Measurements from ENCODE around the gene NPRL2. TPM values are rescaled to one million over a fixed set of nuclear protein-coding genes. Genes with fewer than 3 reads are reported as not detected.

The NPRL2 gene
- total and polyA plus RNA-seq, 2 of the 8 experiments (the other 6 are each of a cell fraction or from before 2014, with no cell fraction given) = 28.4 to 51.4 TPM

DNA sequence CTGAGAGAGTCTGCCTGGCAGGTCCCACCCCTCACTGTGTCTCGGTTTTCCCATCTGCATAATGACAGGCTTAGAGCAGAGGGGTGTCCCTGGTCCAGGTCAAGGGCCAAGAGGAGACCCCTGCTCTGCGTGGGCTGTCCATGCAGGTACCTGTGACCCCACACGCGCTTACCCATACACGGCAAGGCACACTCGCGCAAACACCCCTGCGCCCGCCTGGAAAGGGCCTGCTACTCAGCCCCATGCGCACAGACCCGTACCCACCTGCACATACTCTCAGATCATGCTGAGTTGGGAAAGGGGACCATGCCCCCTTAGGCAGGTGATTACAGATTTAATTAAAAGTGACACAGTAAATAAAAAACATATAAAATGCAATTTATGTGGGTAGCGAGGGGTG is 32.1 kb upstream of the NPRL2 start (continued):
- no peak for TF ChIP-seq SAP30 (IDR thresholded peaks at IDR 0.05; ENCODE audit: insufficient read depth, insufficient replicate concordance, low read length)
- no peak for TF ChIP-seq CREB1 (IDR thresholded peaks at IDR 0.05)
- no peak for TF ChIP-seq RAD21 (IDR thresholded peaks at IDR 0.05 in 1 of 2, conservative IDR thresholded peaks at IDR 0.05 in 1 of 2; ENCODE audit: low read depth in 2 of 2, low read length in 2 of 2)
- no peak for TF ChIP-seq SIX5 (IDR thresholded peaks at IDR 0.05; ENCODE audit: low read depth, low read length)

Data from H1 (cell line).